ENCODE data around the gene ANLN.

GRCh38 chr7:36344622-36345021 lies 45.0 kb upstream of the ANLN start:
- TF ChIP-seq CTCF (IDR thresholded peaks at IDR 0.05; ENCODE audit: low read depth, low read length, missing input control): no peak
- TF ChIP-seq REST (IDR thresholded peaks at IDR 0.05): no peak

Measured in liver (tissue), 2 donors.